ENCODE results near the gene PGP. TPM values are rescaled to one million over a fixed set of nuclear protein-coding genes. Genes with fewer than 3 reads are reported as not detected.
A peak's percentile ranks its signal among the peaks of the same experiment; 100 is the strongest.

Gene PGP
- total and polyA plus RNA-seq, 2 of the 4 experiments (the other 2 are of a cell fraction) = 4.1 to 9.4 TPM

- TF ChIP-seq BHLHE40 (IDR thresholded peaks at IDR 0.05; ENCODE audit: low read depth, low read length) (no peak), ELK1 (IDR thresholded peaks at IDR 0.05; ENCODE audit: borderline replicate concordance, low read depth, low read length) (no peak), CHD1 (IDR thresholded peaks at IDR 0.05; ENCODE audit: low read depth, low read length) (no peak)
- TF ChIP-seq, protein P1, sequence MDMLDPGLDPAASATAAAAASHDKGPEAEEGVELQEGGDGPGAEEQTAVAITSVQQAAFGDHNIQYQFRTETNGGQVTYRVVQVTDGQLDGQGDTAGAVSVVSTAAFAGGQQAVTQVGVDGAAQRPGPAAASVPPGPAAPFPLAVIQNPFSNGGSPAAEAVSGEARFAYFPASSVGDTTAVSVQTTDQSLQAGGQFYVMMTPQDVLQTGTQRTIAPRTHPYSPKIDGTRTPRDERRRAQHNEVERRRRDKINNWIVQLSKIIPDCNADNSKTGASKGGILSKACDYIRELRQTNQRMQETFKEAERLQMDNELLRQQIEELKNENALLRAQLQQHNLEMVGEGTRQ (IDR thresholded peaks at IDR 0.05; ENCODE audit: low read depth, low read length) = no peak
- no peak overlapping the region for H2BK5ac ChIP-seq (ENCODE audit: low read depth, low read length, poor library complexity, severe bottlenecking)
- H3K4ac ChIP-seq (ENCODE audit: low read depth, low read length) = no peak overlapping the region
- no peak overlapping the region for H4K91ac ChIP-seq (ENCODE audit: insufficient read depth, low read depth, low read length)
- H2AFZ ChIP-seq (replicated peaks; ENCODE audit: low read length, poor library complexity) = no peak overlapping the region
- H3K4me3 ChIP-seq (ENCODE audit: insufficient read depth, low read depth, low read length) = no peak overlapping the region
- H3K18ac ChIP-seq (ENCODE audit: low read depth, low read length) = no peak overlapping the region
- H3K4me2 ChIP-seq (ENCODE audit: low read depth, low read length) = no peak overlapping the region
- no peaks in the 10 kb centered on the region for H3K9me3 ChIP-seq (ENCODE audit: control insufficient read depth, insufficient read depth, low read length)
- in situ Hi-C loops (cut with MboI; ENCODE audit: low sequenced_read_pairs) (no loop called here), intact Hi-C loops (cut with micrococcal nuclease) (no loop called here), dilution Hi-C loops (cut with HindIII; ENCODE audit: low sequenced_read_pairs, unreplicated experiment) (no loop called here)
- no peak overlapping the region for H2BK15ac ChIP-seq (ENCODE audit: low read depth, low read length)
- no peak overlapping the region for H2AK5ac ChIP-seq (ENCODE audit: low read depth, low read length)
- ChIA-PET CTCF (no interaction called here), POLR2A (ENCODE audit: unreplicated experiment) (no interaction called here)
- H2AK9ac ChIP-seq (replicated peaks; ENCODE audit: low read depth, low read length, poor library complexity) = peak overlapping the region; percentile 65
- no peaks in the 10 kb centered on the region for H3K9me1 ChIP-seq (ENCODE audit: insufficient read depth, low read length)
- H3K23ac ChIP-seq (ENCODE audit: low read depth, low read length) = no peak overlapping the region
- no peaks in the 10 kb centered on the region for H3K27me3 ChIP-seq (ENCODE audit: control insufficient read depth, insufficient read depth, low read length)
- H2BK120ac ChIP-seq (ENCODE audit: low read depth, low read length) = no peak overlapping the region
- H3K36me3 ChIP-seq (ENCODE audit: control insufficient read depth, insufficient read depth, low read length) = peaks cover 44% of the 10 kb centered on the region
- H3K9ac ChIP-seq (ENCODE audit: low read depth, low read length) = no peak overlapping the region
- H3K79me1 ChIP-seq (ENCODE audit: low read depth in 1 of 2, low read length in 2 of 2) = no peaks in the 10 kb centered on the region
- DNase-seq (no peak), ATAC-seq (ENCODE audit: low read depth) (no peak)
- H4K5ac ChIP-seq (ENCODE audit: low read depth, low read length) = no peak overlapping the region
- H4K8ac ChIP-seq (ENCODE audit: low read depth in 2 of 2, low read length in 2 of 2) = no peak overlapping the region
- no peak overlapping the region for H2BK20ac ChIP-seq (ENCODE audit: low read depth, low read length)
- WGBS, 2 experiments (ENCODE audit: extremely low coverage in 2 of 2, insufficient read length in 1 of 2) = 98% methylated on average over 10 of the region's 20 CpGs; no CpG with 5 or more reads in 1 of the 2 experiments
- no peak overlapping the region for H3K56ac ChIP-seq (ENCODE audit: extremely low read depth, insufficient read depth, low read length)
- H4K20me1 ChIP-seq (ENCODE audit: insufficient read depth, low read length) = peaks cover 6% of the 10 kb centered on the region; the same call in 1 of the 2 replicates
- H3K4me1 ChIP-seq (ENCODE audit: control insufficient read depth, insufficient read depth, low read length) = no peaks in the 10 kb centered on the region
- BruUV-seq (replicated peaks) = TSS peak; percentile 94
- H3K27ac ChIP-seq (ENCODE audit: insufficient read depth, low read length) = no peak overlapping the region
- no peak overlapping the region for H3K14ac ChIP-seq (replicated peaks; ENCODE audit: low read depth, low read length)
Measured at GRCh38 chr16:2177561-2177960, 37.1 kb downstream of the PGP start.
